M059J (cell line): ENCODE data around the gene VSX1. TPM values are rescaled to one million over a fixed set of nuclear protein-coding genes. Genes with fewer than 3 reads are reported as not detected.

Experiments
- DNase-seq: peaks from one replicate; pipeline ENCODE4 v3.0.0-alpha.2; 2012; ENCODE audit warnings: low read depth
- total RNA-seq: library from RNA; depleted of rRNA; stranded (reverse); fragments of >200 nt; shearing (Covaris generic); gene quantifications from 2 replicates; pipeline ENCODE4 v1.2.3, GENCODE V29; 2014

Gene VSX1
- total RNA-seq, 1 experiment from 2014 or later: 0.32 TPM

DNA sequence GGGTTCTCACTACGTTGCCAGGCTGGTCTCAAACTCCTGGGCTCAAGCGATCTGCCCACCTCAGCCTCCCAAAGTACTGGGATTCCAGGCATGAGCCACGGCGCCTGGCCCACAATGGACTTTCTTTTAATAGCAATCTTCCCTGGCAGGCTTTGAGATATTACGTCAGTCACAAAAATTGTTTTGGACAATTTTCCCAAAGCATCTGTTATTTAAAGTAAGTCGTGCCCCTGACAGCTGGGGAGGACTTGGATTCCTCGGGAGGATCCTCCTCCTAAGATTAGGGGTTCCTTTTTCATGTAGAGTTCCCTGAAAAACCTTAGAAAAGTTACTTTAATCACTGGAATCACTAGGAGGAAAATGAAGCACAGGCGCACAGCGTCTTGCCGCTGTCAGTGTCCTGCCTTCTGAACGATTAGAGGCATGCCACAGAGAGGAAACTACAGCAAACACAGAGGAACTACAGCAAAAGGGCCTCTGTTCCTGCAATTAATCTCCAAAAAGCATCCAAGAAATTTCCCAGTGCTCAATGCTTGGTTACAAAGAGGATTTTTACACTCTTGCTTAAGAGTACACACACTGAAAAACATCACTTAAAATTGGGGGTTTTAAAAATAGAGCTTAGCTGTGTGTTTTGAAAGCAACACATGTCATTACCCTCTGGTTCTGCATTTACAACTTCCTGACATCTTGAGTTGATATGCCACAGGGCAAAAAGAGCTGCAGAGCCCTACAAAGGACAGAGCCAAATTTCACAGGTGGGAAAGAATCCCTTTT lies 28.5 kb downstream of the VSX1 start:
- DNase-seq: no peak

DNA sequence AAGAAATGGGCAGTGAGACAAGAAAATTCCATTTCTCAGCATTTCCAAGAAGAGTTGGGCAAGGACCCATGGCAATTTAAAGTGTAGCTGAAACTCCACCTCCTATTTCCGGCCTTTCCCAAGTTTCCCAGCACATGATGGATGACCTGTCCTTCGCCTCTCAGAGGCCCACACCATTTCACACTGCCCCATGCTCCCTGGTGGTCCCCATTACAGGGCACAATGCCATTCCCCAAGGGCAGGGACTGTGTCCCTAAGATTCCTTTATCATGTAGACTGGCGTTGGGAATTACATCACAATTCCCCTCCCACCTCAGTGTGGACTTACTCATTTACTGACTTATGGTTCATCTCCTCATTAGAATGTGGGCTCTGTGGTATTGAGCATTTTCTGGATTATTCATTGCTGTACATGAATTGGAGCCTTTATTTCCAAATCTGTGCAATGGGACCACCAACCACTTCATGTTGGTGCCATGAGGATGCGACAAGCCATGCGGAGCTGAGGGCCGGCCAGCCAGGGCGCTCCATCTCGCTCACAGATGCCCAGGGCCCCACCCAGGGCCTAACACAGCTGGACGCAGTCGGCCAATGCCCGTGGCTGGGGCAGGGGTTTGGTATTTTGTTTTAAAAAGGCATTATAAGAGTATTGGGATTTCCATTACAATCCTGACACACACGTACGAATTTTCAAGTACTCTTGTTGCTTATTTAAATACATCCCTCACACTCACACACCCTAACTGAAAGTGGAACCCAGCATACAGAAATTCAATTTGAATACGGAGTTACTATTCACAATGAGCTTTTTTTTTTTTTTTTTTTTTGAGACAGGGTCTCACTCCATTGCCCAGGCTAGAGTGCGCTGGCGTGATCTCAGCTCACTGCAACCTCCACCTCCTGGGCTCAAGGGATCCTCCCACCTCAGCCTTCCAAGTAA lies 29.4 kb downstream of the VSX1 start:
- peak; percentile 51 for DNase-seq

DNA sequence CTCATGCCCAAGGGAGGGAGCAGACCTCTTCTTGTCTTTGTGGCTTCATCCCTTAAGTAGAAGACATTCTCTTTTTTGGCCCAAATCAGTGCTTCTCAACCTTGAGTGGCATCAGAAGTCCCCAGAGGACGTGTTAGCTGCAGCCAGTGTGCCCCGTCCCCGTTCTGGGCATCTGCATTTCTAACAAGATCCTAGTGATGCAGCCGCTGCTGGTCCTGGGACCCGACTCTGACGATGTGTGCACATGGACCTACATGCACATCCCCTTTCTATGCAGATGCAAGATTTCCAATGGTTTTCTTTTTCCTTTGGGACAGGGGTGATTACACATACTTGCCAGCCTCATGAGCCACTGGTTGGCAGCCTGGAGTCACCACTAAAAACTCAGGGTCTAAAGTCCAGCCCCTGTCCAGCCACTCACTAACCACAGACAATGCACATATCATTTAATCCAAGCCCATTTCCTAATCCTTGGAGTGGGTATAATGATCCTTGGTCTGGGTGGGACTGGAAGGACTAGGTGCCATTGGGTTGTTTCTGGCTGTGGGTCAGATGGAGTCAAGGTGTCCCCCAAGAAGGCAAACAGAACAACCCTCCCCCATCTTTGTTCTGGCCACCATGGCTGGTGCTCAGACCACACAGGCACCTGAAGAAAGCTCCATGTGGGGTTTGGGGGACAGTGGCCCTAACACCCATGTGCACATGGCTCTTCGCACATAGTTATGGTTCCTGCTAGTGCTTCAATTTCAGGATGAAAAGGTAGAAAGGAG lies 30.4 kb downstream of the VSX1 start:
- DNase-seq: no peak

DNA sequence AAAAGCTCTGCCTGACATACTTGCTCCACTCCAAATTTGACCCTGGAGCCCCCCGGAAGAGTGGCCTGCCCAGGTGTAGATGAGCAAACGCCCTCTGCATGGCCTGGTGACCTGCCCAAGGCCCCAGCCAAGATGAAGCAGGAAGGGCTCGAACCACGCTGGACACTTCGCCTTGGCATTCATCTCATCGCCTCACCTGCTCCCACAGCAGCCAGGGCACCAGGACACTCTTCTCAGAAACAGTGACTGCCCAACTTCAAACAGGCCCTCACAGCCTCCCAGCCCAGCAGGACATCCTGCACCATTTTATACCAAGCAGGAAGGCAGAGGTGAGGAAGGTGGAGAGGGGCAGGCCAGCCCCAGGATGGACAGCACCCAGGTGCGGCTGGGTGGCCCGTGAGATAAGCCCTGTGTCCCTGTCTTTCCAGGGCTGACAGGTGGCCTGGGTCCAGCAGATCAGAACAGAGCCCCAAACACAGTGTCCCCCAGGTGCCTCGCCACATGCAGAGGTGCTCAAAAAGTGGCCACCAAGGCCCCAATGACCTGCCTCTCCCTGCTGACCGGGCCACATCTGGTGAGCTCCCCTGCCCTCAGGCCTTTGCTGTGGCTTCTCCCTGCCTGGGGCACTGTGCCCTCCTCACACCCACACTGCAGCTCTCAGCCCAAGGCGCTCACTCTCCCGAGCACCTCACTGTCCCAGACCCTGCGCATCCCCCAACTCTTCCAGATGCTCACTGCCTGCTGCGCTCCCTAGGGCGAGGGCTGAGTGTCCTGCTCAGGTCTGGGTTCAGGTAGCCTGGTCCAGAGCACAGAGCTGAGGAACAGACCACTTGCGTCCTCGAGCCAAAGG lies 31.2 kb downstream of the VSX1 start:
- no peak for DNase-seq

DNA sequence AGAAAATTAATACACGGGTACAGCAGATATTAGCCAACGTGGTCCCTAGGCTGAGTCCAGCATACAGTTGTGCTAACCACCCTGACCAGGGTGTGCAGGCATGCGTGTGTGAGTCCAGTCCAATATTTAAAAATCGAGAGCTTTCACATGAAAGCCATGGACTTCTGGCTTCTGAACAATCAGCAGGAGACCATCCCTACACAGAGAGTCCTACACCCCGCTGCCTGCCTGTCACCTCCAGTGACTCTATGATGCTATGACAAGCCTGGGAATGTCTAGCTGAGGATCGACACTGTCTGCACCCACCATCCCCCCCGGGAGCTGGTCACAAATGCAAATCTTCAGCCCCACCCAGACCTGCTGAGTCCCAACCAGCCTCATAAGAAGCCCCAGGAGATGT lies 31.9 kb downstream of the VSX1 start:
- no peak for DNase-seq

DNA sequence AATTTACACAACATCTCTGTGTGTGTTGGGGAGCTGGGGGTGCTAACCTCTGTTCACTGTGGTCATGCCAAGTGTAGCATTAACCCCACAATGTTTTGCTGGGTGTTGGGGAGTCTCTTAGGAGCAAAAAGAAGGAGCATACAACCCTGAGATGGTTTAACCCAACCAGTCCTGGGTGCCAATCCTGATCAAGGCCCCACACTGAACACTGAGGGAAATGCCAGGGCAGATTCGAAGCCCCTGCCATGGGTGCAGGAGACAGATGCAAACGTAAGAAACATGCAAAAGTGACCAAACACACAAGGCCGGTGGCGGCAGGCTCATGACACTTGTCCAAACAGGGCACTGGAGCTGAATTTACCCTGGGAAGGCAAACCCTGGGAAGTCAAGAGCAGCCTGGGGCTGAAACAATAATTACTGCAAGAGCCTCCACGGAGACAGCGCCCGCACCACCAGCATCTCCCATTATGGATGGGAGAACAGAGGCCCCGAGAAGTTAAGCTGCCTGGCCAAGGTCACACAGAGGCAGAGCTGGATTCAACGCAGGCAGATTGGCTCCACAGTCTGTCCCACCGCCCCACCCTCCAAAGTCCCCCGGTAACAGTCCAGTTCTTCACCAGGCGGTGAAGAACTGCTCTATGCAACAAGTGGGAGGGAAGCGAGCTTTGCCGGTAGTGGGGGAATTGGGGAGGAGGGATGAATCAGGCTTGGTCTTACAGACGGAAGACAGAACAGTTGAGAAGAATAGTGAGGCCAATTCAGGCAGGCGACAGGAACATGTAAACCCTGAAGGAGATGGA lies 32.5 kb downstream of the VSX1 start:
- no peak for DNase-seq

DNA sequence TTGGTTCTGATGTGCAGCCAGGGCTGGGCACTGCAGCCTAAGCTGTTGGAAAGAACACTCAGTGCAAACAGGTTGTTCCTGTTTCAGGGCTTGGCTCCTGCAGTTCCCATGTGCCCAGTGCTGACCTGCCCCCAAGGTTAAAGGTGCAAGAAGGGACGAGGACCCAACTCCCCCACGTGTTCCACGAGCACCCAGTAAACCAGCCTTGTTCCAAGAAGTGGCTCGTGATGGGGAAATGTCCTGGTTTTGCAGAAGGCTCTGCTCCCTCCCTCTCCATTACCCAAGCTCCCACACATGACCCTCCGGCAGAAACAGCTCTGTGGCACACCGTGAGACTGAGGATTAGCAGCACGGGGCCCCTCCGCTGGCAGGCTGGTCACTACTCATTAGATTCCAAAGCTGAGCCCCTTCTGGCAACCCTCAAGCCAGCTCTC lies 33.4 kb downstream of the VSX1 start:
- no peak for DNase-seq

DNA sequence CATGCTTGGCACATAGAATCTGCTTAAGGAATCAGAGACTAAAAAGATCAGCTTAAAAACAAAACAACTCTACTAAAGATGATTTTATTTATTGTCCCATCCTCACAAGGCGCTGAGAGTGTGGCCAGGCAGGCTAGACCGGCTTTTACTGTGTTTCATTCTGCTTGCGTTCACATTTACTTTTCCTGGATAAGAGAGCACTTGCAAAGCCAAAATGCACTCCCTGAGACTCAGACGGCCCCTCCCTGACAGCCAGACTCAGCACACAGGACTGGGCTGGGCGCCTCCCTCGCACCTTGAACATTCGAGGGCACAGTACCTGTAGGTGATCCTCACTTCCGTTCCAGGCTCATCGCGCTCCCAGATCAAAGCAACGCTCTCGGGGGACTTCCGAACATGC lies 34.2 kb downstream of the VSX1 start:
- no peak for DNase-seq

DNA sequence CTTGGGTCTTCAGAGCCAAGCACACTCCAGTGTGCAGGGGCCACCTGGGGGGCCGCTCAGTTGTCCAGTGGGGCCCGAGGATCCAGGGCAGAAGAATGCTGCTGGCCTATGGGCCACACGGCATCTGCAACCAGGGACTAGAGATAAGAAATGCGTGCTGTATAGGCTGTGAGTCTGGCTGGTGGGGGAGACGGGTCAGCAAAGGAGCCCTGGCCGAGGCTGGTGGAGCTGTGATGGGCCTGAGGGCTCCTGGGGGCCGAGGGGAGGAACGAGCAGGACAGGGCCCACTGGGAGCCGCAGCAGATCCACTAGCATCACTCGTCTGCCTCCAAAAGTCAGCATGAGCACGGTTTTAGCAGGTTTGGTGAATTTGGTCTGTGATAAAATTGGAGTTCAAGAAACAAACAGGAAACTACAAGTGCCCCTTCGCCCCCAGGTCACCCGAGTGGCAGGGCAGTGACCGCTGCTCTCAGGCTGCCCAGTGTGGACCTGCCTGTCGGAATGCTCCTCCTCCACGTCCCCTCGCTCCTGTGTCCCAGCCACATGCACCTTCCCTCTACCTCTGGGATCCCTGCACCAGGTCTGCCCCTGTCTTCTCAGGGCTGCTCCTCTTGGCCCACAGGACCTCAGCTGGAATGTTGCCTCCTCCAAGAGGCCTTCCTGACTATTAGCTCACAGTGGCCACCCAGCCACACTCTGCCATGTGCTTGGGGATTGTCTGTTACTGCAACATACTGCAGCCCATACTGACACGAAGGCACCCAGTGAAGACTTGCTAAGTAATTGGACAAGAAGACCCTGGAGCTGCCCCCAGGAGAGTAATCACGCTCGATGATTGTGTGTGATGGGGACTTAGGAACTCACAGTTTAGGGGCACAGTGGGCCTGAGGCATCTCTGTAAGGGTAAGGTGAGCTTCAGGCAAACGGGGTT lies 34.9 kb downstream of the VSX1 start:
- no peak for DNase-seq

DNA sequence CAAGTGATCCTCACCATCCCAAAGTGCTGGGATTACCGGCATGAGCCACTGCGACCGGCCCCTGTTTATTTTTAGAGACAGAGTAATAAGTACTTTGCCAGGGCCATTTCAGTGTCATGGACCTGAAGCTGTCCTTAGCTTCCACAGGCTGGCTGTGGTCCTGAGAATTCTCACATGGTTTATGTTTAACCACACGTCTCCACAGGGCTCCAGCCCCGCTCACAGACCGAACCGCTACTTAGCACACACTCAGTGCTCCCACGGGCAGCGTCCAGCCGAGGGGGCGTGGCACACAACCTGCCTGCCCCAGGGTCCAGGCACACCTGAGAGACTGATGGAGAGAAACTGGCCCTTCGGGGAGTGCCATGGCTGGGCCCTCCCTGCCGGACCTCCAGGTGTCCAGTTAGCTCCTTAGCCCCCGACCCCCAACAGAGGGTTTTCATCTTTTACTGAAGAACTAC lies 35.7 kb downstream of the VSX1 start:
- no peak for DNase-seq

DNA sequence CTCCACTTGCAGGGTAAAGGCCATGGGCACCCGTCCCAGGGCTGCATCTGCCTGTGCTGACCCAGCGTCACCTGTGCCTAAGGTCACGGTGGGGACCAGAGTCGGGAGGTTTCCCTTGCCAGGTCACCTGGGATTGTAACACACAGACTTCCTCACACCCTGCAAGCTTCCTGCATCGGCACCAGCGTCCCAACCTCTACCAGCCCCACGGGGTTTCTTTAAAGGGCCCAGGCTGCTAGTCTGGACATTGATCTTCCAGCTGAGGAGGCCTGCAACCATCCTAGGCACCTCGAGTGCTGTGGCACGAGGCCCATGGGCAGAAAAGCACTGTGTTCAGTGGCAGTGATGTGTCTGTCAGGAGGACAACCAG lies 36.6 kb downstream of the VSX1 start:
- no peak for DNase-seq

DNA sequence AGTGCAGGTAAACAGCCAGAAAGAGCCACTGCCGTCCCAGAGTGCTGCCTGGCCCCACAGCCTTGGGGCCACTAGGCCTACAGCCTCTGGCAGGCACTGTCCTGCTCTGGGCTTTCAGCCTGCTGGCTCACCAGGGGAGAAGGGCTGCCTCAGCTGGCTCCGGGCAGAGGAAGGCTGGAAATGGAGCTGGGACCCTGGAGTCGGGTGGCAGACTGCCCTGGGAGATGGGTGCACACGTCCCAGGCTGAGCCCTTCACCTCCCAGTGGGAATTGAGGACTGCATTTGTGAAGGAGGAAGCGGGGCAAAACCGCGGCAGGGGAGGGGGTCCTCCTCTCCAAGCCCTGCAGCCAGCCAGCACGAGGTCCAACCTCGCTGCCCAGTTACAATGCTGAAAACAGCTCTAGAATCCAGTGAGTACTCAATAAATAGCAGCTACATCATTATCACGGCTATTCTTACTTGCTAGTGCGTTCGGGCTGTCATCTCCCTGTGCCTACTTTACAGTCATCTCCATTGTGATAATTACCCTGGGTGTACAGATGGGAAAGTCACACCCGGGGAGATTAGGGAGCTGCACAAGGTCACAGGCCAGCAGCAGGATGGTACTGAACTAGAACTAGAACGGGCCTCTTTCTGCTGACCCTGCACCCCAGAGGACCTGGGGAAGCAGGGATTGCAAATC lies 37.1 kb downstream of the VSX1 start:
- DNase-seq: no peak

DNA sequence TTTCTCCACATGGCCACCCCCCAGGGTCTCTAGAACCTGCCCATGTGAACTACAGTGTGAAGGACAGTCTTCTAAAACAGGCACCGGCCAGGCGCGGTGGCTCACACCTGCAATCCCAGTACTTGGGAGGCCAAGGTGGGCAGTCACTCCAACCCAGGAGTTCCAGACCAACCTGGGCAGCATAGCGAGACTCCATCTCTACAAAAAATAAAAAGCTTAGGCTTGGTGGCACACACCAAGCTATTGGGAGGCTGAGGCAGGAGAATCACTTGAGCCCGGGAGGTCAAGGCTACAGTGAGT lies 37.7 kb downstream of the VSX1 start:
- no peak for DNase-seq

DNA sequence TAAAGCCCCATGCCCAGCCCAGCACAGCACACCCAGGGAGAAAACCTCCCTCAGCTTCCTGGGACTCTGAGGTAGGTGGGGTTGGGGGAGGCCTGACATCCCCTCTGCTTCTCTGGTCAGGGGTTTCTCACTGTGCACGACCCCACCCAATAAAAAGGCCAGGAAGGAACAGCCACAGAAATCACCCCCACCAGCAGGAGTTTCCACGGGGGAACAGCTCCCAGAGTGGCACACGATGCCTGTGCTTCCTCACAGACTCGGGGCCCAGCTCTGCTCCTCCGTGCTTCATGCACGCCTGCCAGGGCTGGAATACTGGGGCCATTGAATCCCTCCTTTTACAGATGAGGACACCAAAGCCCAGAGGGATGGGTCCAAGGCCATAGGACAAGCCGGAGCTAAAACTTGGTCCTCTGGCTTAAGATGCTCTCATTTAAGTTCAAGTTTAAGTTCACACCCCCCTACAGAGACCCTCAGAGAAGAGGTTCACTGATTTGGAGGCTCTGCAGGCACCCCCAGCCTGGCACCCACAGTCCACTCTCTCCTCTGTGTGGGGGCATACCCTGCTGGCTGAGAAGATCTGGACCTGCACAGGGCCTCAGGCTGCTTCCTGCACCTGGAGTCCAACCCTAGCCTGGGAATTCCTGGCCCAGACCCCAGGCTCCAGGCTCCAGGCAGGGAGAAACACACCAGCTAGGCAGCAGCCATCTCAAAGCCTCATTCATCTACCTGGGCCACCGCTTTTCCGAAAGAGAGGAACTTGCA lies 38.3 kb downstream of the VSX1 start:
- no peak for DNase-seq

DNA sequence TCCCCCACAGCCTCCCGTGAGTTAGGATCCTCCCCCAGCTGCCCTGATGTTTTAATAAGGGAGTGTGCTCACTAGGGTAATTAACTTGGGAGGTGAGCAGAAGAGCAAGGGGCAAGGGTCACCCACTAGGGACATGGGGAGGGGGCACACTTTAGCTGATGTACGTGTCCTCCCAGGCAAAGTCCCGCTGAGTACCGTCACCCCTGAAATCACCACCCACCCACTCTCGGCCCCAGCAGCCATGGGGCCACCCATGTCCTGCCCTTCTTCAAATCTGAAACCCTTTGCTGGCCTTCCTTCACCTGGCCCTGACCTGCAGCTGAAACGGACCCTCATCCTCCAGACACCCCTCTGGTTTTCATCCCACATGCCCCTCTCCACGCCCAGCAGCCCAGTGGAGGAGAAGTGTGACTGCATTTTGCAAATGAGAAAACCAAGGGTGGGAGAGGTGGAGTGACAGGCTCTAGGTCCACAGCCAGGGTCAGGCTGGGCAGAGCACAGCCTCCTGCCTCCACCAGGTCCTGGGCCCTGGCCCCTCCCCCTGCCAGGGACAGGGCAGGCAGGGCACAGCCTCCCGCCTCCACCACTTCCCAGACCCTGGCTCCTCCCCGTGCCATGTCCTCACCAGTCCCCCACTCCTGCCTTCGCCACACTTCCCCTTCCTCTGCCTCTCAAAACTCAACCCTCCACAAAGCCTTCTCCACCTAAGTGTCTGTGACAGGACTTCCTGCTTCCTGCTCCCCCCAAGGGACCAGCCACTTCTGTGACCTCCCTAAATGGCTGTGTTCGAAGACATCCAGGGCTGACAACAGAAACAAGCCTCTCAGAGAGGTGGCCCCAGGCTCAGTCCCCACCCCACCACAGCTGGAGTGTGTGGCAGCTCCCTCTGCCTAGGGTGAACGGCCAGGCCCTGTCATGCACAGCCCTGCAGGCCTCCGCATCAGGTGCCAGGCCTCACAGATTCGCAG lies 39.1 kb downstream of the VSX1 start:
- DNase-seq: no peak

DNA sequence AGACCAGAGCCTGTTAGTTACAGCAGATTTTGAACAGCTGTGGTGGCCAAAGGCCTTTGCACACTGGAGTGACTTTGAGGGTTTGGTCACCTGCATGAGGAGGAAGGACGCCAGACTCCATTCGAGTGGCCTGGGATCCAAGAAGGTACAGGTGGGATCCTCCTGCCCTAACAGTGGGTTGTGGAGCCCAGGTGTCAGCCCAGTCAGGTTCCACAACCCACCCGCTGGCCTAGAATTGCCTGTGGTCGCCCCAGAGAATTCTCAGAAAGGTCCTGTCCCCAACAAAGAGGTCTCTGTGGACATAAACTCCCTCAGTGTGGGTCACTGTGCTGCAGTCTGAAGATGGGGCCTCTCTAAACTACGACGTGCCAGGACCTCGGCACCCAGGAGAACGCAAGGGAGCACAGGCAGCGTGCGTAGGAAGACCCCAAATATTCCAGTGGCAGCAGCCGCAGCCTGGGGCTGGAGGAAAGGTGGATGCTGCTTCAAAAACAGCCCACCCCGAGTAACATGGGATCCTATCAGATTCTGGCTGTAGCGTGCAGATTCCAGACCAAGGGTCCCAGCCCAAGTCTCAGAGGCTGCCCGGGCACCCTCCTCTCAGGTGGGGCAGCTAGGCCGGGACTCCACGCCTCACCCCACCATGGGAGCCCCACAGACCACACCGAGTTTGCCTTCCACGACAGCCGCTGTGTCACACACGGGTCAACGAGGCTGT lies 40.0 kb downstream of the VSX1 start:
- DNase-seq: no peak
